GM23248 (cell line): ENCODE results near the gene MVB12B. TPM values are rescaled to one million over a fixed set of nuclear protein-coding genes. Genes with fewer than 3 reads are reported as not detected.
"Not testable (repeated sequence)": the region's sequence is repeated elsewhere in the genome, so short reads cannot be mapped to it uniquely, and the experiment has no call there.

Experiments
- DNase-seq: peaks from one replicate; pipeline ENCODE4 v3.0.0-alpha.2; 2015
- H2AFZ ChIP-seq: fragments of 200-600 bp; sonication (generic); 2 replicates; pipeline ENCODE4 v1.6.1; 2016; ENCODE audit warnings: antibody characterized with exemption
- H3F3A ChIP-seq: fragments of 200-600 bp; sonication (generic); 2 replicates; pipeline ENCODE4 v1.6.1; 2016; ENCODE audit warnings: mild to moderate bottlenecking, antibody characterized with exemption, mixed run types; ENCODE audit not compliant: insufficient read depth
- H3K27ac ChIP-seq: fragments of 200-600 bp; sonication (generic); 2 replicates; pipeline ENCODE4 v1.5.1; 2016; ENCODE audit warnings: mild to moderate bottlenecking
- H3K27me3 ChIP-seq: fragments of 200-600 bp; sonication (generic); replicated peaks from 2 replicates; pipeline ENCODE4 v1.6.1; 2016; ENCODE audit warnings: mild to moderate bottlenecking; ENCODE audit not compliant: insufficient read depth
- H3K36me3 ChIP-seq: fragments of 200-600 bp; sonication (generic); 2 replicates; pipeline ENCODE4 v1.6.1; 2016; ENCODE audit warnings: low read depth, mild to moderate bottlenecking
- H3K4me1 ChIP-seq: fragments of 200-600 bp; sonication (generic); 2 replicates; pipeline ENCODE4 v1.6.1; 2016; ENCODE audit warnings: mild to moderate bottlenecking; ENCODE audit not compliant: insufficient read depth
- H3K4me2 ChIP-seq: fragments of 200-600 bp; sonication (generic); one replicate; pipeline ENCODE4 v1.6.1; 2016; ENCODE audit warnings: mild to moderate bottlenecking; ENCODE audit not compliant: unreplicated experiment
- H3K4me3 ChIP-seq: fragments of 200-600 bp; sonication (generic); 2 replicates; pipeline ENCODE4 v1.5.1; 2016; ENCODE audit warnings: mild to moderate bottlenecking
- H3K79me2 ChIP-seq: fragments of 200-600 bp; sonication (generic); 2 replicates; pipeline ENCODE4 v1.6.1; 2016; ENCODE audit warnings: mild to moderate bottlenecking; ENCODE audit not compliant: insufficient read depth
- H3K9ac ChIP-seq: fragments of 200-600 bp; sonication (generic); 2 replicates; pipeline ENCODE4 v1.6.1; 2016; ENCODE audit warnings: mild to moderate bottlenecking
- H3K9me2 ChIP-seq: fragments of 200-600 bp; sonication (generic); 2 replicates; pipeline ENCODE4 v1.6.1; 2016; ENCODE audit warnings: mixed run types, mild to moderate bottlenecking, moderate library complexity; ENCODE audit not compliant: insufficient read depth
- H3K9me3 ChIP-seq: fragments of 200-600 bp; sonication (generic); one replicate; pipeline ENCODE4 v1.6.1; 2017; ENCODE audit warnings: low read depth
- H4K20me1 ChIP-seq: fragments of 200-600 bp; sonication (generic); 2 replicates; pipeline ENCODE4 v1.6.0; 2016; ENCODE audit not compliant: insufficient read depth
- EZH2 ChIP-seq: fragments of 200-600 bp; sonication (generic); IDR thresholded peaks from 2 replicates; pipeline ENCODE4 v1.6.1; 2018; ENCODE audit warnings: antibody characterized with exemption, mild to moderate bottlenecking; ENCODE audit not compliant: insufficient read depth, poor library complexity, severe bottlenecking
- EZH2phosphoT487 ChIP-seq: fragments of 200-600 bp; sonication (generic); IDR thresholded peaks from 2 replicates; pipeline ENCODE4 v1.6.1; 2018; ENCODE audit warnings: antibody characterized with exemption, moderate library complexity, mild to moderate bottlenecking, low read depth; ENCODE audit not compliant: insufficient read depth
- WGBS, 2 experiments: methylation state at CpG; one replicate each; pipeline ENCODE4 v1.1.6; 2015 to 2017; ENCODE audit warnings: low lambda C conversion rate in 2 of 2, low coverage in 1 of 2; ENCODE audit errors: missing lambda C conversion rate in 2 of 2; 5-methylcytosine and 5-hydroxymethylcytosine counted together
- in situ Hi-C: fragments of 300-500 bp; cut with MboI; formaldehyde crosslinking; loops from 2 replicates; pipeline ENCODE4 v1.15.0; 2020
- polyA plus RNA-seq: library from polyadenylated mRNA; unstranded; fragments of >200 nt; fragmentation: Nextera tagmentation; extraction: Ambion mirVana; gene quantifications from 2 replicates; pipeline ENCODE4 v1.2.1, GENCODE V29; 2016
- small RNA-seq: library from RNA; depleted of rRNA; stranded (forward); fragments of <200 nt; gene quantifications from one replicate; pipeline ENCODE3, GENCODE V24; 2014; ENCODE audit warnings: low read depth, low replicate concordance
- total RNA-seq: library from RNA; depleted of rRNA; stranded (reverse); fragments of >200 nt; shearing (Covaris generic); gene quantifications from 2 replicates; pipeline ENCODE4 v1.2.3, GENCODE V29; 2014

Gene MVB12B
- total and polyA plus RNA-seq, 2 experiments from 2014 or later: 2.4 to 5.5 TPM

DNA sequence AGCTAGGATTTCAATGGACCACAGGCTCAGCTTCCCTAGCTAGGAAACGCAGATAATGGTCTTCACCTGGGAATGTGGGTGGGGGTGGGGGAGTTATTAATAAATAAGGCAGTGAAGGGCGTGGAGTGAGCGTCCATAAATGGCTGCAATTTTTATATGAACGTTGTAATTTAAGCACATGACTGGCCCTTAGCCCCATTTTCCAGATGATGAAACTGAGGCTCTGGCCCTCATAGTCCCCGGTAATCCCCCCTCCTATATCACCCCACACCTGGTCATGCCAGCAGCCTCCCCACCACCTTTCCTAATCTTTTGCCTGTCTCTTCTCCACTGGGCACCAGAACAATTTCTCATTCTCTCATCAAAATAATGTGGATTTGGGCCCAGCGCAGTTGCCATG, 225.2 kb downstream of the MVB12B start:
- peaks cover 5% of the 10 kb centered on the region; the same call in 1 of the 2 replicates for H3K27me3 ChIP-seq
- no peaks in the 10 kb centered on the region for H4K20me1 ChIP-seq
- H3K4me2 ChIP-seq: no peak overlapping the region
- no peaks in the 10 kb centered on the region for H3K36me3 ChIP-seq
- no peak for TF ChIP-seq EZH2phosphoT487
- TF ChIP-seq EZH2: no peak
- in situ Hi-C loops: no loop called here
- no peak overlapping the region for H3K9ac ChIP-seq
- WGBS, 2 experiments: 83 to 88% methylated on average over 6 of the region's 6 CpGs
- H3K79me2 ChIP-seq: no peaks in the 10 kb centered on the region
- no peaks in the 10 kb centered on the region for H3K4me1 ChIP-seq
- H2AFZ ChIP-seq: no peak overlapping the region
- no peaks in the 10 kb centered on the region for H3F3A ChIP-seq
- H3K4me3 ChIP-seq: no peak overlapping the region
- H3K9me3 ChIP-seq: no peaks in the 10 kb centered on the region
- no peak overlapping the region for H3K27ac ChIP-seq
- no peaks in the 10 kb centered on the region for H3K9me2 ChIP-seq
- DNase-seq: no peak

DNA sequence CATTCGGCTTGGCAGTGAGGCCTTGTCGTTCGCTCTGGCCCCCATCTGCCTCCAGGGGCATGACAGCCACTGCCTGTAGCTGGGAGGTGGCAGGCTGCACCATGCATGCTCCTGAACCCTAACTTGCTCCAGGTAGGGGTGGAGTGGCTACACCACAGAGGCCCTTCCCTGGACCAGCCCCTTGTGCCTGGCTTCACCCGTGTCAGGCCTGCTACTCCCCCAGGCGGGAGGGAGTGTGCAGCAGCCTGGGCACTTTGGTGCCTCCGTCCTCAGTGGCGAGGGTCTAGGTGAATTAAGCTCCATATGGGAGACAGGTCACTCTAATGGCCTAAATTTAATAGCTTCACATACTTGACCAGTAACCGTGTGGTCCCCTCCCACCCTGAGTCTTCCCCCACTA, 227.7 kb downstream of the MVB12B start:
- H3K79me2 ChIP-seq: no peaks in the 10 kb centered on the region
- H3K27me3 ChIP-seq: peaks cover 5% of the 10 kb centered on the region; the same call in 1 of the 2 replicates
- H2AFZ ChIP-seq: no peak overlapping the region
- H3F3A ChIP-seq: no peaks in the 10 kb centered on the region
- TF ChIP-seq EZH2phosphoT487 (no peak), EZH2 (no peak)
- no peaks in the 10 kb centered on the region for H4K20me1 ChIP-seq
- in situ Hi-C loops: no loop called here
- H3K9me3 ChIP-seq: no peaks in the 10 kb centered on the region
- 86 to 87% methylated on average over 8 of the region's 8 CpGs for WGBS, 2 experiments
- H3K9me2 ChIP-seq: no peaks in the 10 kb centered on the region
- H3K36me3 ChIP-seq: no peaks in the 10 kb centered on the region
- H3K4me2 ChIP-seq: no peak overlapping the region
- H3K4me3 ChIP-seq: no peak overlapping the region
- no peak for DNase-seq
- no peak overlapping the region for H3K27ac ChIP-seq
- no peak overlapping the region for H3K9ac ChIP-seq
- no peaks in the 10 kb centered on the region for H3K4me1 ChIP-seq

GRCh38 chr9:126555421-126555820, 228.8 kb downstream of the MVB12B start:
- H3K4me3 ChIP-seq, H3K9ac ChIP-seq, H3K27ac ChIP-seq, in situ Hi-C loops, H3K9me2 ChIP-seq, DNase-seq, H3K79me2 ChIP-seq, H3K9me3 ChIP-seq, H2AFZ ChIP-seq, H3K27me3 ChIP-seq, H3F3A ChIP-seq, H3K4me1 ChIP-seq, H3K4me2 ChIP-seq, H3K36me3 ChIP-seq, H4K20me1 ChIP-seq: not testable (repeated sequence)
- 88 to 90% methylated on average over 13 of the region's 13 CpGs for WGBS, 2 experiments

Small RNAs within 50 kb of the gene (small RNA-seq; reads per million reads assigned to genes)
- 0.50 reads per million for gene RF00108
